Measurements from ENCODE around the gene RFPL1. TPM values are rescaled to one million over a fixed set of nuclear protein-coding genes. Genes with fewer than 3 reads are reported as not detected.
A peak's percentile ranks its signal among the peaks of the same experiment; 100 is the strongest.

Gene RFPL1
- total RNA-seq, 2 experiments from 2014 or later = not detected

GRCh38 chr22:29449296-29449875, 11.0 kb downstream of the RFPL1 start:
- no peak for TF ChIP-seq CTCF (IDR thresholded peaks at IDR 0.05)
- no peak overlapping the region for H3K27ac Mint-ChIP-seq
- no peak for ATAC-seq
- CTCF ChIA-PET = no interaction called here
- no peak overlapping the region for H3K4me3 Mint-ChIP-seq
- no peaks in the 10 kb centered on the region for H3K36me3 Mint-ChIP-seq (ENCODE audit: low read depth)
- DNase-seq = no peak
- POLR2A ChIA-PET = interaction anchor here (1.0 kb wide), 1 partner anchor 52 kb away, joined by 4 read pairs; no protein-coding TSS in a partner anchor
- intact Hi-C loops (cut with micrococcal nuclease) = no loop called here
- H3K4me1 Mint-ChIP-seq (ENCODE audit: low read depth) = no peaks in the 10 kb centered on the region
- H3K27me3 Mint-ChIP-seq = no peaks in the 10 kb centered on the region
- no peaks in the 10 kb centered on the region for H3K9me3 Mint-ChIP-seq

- Mint-ChIP-seq H3K4me3 (no peak overlapping the region), H3K27me3 (no peaks in the 10 kb centered on the region), H3K9me3 (no peaks in the 10 kb centered on the region), H3K27ac (no peak overlapping the region), H3K36me3 (ENCODE audit: low read depth) (no peaks in the 10 kb centered on the region), H3K4me1 (ENCODE audit: low read depth) (no peaks in the 10 kb centered on the region)
- POLR2A ChIA-PET = no interaction called here
- ATAC-seq (no peak), DNase-seq (no peak)
- intact Hi-C loops (cut with micrococcal nuclease) = no loop called here
- CTCF ChIA-PET = no interaction called here
- TF ChIP-seq CTCF (IDR thresholded peaks at IDR 0.05) = no peak
Measured at GRCh38 chr22:29450222-29450621, 11.8 kb downstream of the RFPL1 start.

- H3K27ac Mint-ChIP-seq = no peak overlapping the region
- H3K9me3 Mint-ChIP-seq = no peaks in the 10 kb centered on the region
- H3K36me3 Mint-ChIP-seq (ENCODE audit: low read depth) = no peaks in the 10 kb centered on the region
- no peak for DNase-seq
- no peaks in the 10 kb centered on the region for H3K27me3 Mint-ChIP-seq
- no peak for ATAC-seq
- peak; percentile 30 for TF ChIP-seq CTCF (IDR thresholded peaks at IDR 0.05)
- intact Hi-C loops (cut with micrococcal nuclease) = no loop called here
- H3K4me1 Mint-ChIP-seq (ENCODE audit: low read depth) = no peaks in the 10 kb centered on the region
- no peak overlapping the region for H3K4me3 Mint-ChIP-seq
- CTCF ChIA-PET = no interaction called here
- POLR2A ChIA-PET = no interaction called here
Measured at GRCh38 chr22:29451863-29452262, 13.5 kb downstream of the RFPL1 start.

DNA sequence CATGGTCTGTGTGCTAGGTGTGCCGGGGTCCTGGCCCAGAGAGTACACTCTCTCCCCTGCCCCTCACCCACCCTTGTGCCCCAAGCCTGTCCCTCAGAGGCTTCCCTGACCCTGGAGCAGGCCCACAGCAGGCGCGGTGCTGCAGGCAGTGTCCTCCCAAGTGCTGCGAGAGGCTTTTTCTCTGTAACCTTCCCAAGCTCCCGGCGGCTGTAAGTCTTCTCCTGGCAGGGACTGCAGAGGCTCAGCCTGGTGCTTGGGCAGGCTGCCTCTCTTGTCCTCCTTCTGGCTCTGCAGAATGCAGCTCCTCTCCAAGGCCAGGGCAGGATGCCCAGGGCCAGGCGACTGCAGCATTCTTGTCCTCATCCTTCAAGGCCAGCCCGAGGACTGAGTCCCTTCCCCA, 15.9 kb downstream of the RFPL1 start:
- no peaks in the 10 kb centered on the region for H3K4me1 Mint-ChIP-seq (ENCODE audit: low read depth)
- ATAC-seq (no peak), DNase-seq (no peak)
- CTCF ChIA-PET = no interaction called here
- no peaks in the 10 kb centered on the region for H3K27me3 Mint-ChIP-seq
- H3K36me3 Mint-ChIP-seq (ENCODE audit: low read depth) = no peaks in the 10 kb centered on the region
- H3K9me3 Mint-ChIP-seq = no peaks in the 10 kb centered on the region
- no peak overlapping the region for H3K27ac Mint-ChIP-seq
- no peak overlapping the region for H3K4me3 Mint-ChIP-seq
- POLR2A ChIA-PET = no interaction called here
- intact Hi-C loops (cut with micrococcal nuclease) = no loop called here
- no peak for TF ChIP-seq CTCF (IDR thresholded peaks at IDR 0.05)

DNA sequence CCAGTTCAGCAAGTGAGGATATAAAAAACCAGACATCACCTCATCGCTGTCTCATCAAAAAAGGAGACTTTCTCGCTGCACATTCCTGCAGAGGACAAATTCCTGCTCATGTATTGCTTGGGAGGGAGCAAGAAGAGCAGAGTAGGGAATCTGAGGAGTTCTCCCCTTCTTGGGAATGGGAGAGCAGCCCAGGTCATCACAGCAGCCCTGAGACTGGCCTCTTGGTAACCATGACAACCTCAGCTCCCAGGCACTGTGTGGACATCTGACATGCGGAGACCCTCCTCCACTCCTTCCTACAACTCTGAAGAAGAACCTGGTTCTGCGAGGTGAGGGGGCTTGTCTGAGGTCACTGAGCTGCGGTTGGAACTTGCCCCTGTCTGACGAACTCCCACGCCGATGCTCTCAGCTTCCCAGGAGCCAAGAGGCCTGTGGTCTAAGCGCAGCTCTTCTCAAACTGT, 17.9 kb downstream of the RFPL1 start:
- Mint-ChIP-seq H3K27ac (no peak overlapping the region), H3K36me3 (ENCODE audit: low read depth) (no peaks in the 10 kb centered on the region), H3K4me1 (ENCODE audit: low read depth) (no peaks in the 10 kb centered on the region), H3K4me3 (no peak overlapping the region), H3K27me3 (no peaks in the 10 kb centered on the region), H3K9me3 (no peaks in the 10 kb centered on the region)
- intact Hi-C loops (cut with micrococcal nuclease) = no loop called here
- ChIA-PET POLR2A (no interaction called here), CTCF (interaction anchor here (1.0 kb wide), 1 partner anchor 15 kb away, joined by 4 read pairs; no protein-coding TSS in a partner anchor)
- DNase-seq = no peak
- no peak for TF ChIP-seq CTCF (IDR thresholded peaks at IDR 0.05)
- ATAC-seq = no peak

All from activated CD8-positive, alpha-beta T cell treated with anti-CD3 and anti-CD28 coated beads for 36 hours (primary cell).